AG20443 (cell line): Measurements from ENCODE around the gene RHOU.

Source experiments
- DNase-seq: peaks from one replicate; pipeline ENCODE4 v3.0.0; 2012; ENCODE audit warnings: low spot score, mixed read lengths

RHOU gene

DNA sequence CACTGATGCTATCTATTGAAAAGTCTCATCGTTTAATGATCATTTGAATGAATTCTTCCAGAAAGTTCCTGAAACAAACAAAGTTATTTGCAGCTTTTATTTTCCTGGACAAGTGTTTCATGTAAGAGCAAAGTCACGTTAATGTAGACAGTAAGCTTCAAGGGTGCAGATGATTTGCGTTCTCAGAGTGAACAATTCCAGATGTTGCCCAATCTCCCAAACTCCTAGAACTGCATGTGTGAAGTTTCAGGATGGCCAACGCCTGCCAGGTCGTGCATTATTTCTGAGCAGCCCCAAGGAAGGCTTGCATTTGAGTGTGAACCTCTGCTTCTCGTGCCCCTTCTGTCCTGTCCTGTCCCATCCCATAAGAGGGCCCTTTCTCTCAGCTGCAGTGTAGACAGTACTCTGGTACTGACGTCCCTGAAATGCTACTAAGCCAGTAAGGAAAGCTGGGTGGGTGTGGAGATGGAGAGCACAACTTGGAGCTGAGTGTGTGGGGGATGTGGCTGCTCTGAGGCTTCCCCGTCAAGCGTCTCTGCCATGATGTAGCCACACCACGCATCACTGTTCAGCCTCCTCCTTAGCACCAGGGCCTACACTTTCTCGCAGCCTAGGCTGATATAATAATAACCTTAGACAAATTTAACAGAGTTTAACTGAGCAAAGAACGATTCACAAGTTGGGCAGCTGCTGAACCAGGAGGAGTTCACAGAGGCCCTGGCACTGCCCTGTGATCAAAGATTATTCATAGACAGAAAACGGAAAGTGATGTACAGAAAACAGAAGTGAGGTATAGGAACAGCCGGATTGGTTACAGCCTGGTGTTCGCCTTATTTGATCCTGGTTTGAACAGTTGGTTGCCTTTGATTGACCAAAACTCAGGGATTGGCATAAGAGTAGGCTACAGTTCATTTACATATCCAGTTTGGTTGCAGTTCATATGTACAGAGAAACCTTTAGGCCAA is 50.4 kb downstream of the RHOU start:
- no peak for DNase-seq

DNA sequence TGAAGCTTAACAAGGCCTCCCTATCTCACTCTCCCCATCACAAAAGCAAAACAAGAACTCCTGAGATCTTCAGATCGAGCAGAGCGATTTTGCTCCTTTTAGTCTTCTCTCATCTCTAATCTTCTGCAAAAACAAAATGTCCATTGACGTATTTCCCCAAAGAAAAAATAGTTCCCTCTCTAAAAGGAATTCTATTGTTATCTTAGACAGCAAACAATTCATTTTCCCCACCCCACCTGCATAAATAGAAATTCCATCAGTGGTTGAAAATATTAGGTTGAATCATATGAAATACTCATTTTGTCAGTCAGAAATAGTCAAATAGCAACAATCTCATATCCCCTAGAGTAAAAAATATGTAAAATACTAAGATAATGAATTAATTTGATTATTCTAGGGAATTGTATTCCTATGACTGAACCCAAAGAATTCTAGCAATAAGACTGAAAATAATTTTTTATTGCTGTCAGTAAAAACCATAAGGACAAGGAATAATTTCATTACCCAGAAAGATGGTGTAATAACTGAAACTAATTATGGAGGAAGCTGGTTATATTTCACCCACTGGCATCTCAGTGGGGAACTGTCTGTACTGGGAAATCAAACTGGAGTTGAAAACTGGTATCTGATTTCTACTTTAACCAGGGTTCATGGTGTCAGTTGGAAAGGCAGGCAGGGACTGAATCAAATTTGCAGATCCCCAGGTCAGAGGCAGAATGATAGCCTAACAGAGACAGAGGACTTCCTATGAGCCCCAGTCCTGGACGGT is 51.3 kb downstream of the RHOU start:
- DNase-seq: no peak

GRCh38 chr1:228791791-228792190 is 56.5 kb downstream of the RHOU start:
- no peak for DNase-seq

- DNase-seq: no peak
These were observed 57.3 kb downstream of the RHOU start for GRCh38 chr1:228792601-228793000.

- no peak for DNase-seq
These were observed 57.8 kb downstream of the RHOU start for GRCh38 chr1:228793032-228793431.

- no peak for DNase-seq
These were observed 58.9 kb downstream of the RHOU start for GRCh38 chr1:228794173-228794572.

DNA sequence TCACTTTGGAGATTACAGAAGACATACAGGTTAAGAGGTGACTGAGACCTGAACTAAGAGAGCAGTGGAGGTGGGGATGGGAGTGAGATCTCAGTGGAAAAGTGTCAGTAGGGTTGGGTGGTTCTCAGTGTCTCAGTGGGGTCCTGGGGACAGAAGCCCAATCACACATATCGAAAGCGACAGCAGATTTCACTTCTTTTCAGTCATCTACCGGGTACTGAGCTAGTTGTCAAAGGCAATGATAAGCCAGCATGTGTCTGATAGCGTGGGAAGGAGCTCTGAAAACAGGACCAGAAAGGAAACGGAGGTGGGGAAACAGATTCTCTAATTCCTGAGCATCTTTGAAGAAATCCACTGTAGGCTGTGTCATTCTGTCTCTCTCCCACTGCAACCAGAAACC is 59.5 kb downstream of the RHOU start:
- no peak for DNase-seq

DNA sequence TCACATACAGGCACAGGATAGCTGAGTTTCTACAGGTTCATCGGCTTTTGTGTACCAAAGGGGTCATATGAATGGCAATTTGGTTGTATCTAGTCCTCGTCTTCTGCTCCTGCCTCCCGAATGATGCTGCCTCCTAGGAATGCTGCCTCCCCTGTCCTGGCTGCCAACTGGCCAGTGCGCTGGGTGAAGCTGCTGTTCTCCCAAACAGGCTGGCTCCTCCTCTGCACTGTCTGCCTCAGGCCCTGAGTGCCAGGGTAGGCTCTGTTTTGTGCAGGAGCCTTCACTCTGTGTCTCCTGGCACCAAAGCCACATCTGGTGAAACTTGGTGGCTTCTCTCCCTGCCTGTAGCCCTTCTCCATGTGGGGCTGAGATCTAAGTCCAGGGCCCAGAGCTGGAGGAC is 60.3 kb downstream of the RHOU start:
- no peak for DNase-seq
